WTC11 (cell line): ENCODE measurements around the gene C16orf46. TPM values are rescaled to one million over a fixed set of nuclear protein-coding genes. Genes with fewer than 3 reads are reported as not detected.

Experiments
- ATF1 ChIP-seq: sonication (generic); formaldehyde crosslinking; IDR thresholded peaks from 2 replicates; pipeline ENCODE4 v1.8.1; 2023; ENCODE audit warnings: mild to moderate bottlenecking, moderate library complexity, missing genetic modification reagents
- CBFB ChIP-seq: sonication (generic); formaldehyde crosslinking; IDR thresholded peaks from 2 replicates; pipeline ENCODE4 v1.8.1; 2022; ENCODE audit warnings: mild to moderate bottlenecking, low read depth, missing genetic modification reagents
- CREB1 ChIP-seq: sonication (generic); formaldehyde crosslinking; IDR thresholded peaks from 2 replicates; pipeline ENCODE4 v1.8.0; 2023; ENCODE audit warnings: mild to moderate bottlenecking, missing genetic modification reagents
- CREM ChIP-seq: sonication (generic); formaldehyde crosslinking; IDR thresholded peaks from 2 replicates; pipeline ENCODE4 v1.8.1; 2022; ENCODE audit warnings: mild to moderate bottlenecking, missing genetic modification reagents, moderate library complexity
- EMX1 ChIP-seq: fragments of 250-450 bp; sonication (Bioruptor Pico); IDR thresholded peaks from 2 replicates; pipeline ENCODE4 v1.8.0; 2021; ENCODE audit warnings: mild to moderate bottlenecking
- FOXJ3 ChIP-seq: sonication (generic); formaldehyde crosslinking; IDR thresholded peaks from 2 replicates; pipeline ENCODE4 v1.9.0; 2021; ENCODE audit warnings: missing genetic modification reagents, mild to moderate bottlenecking, borderline replicate concordance
- GTF2I ChIP-seq: fragments of 250-450 bp; sonication (Bioruptor Pico); conservative IDR thresholded peaks from 2 replicates; pipeline ENCODE4 v1.4.0; 2021; ENCODE audit warnings: mild to moderate bottlenecking
- HMGA2 ChIP-seq: fragments of 250-450 bp; sonication (Bioruptor Pico); IDR thresholded peaks from 2 replicates; pipeline ENCODE4 v1.4.0; 2021; ENCODE audit warnings: mild to moderate bottlenecking, moderate library complexity
- NFE2L1 ChIP-seq: sonication (generic); formaldehyde crosslinking; IDR thresholded peaks from 2 replicates; pipeline ENCODE4 v1.8.1; 2023; ENCODE audit warnings: missing genetic modification reagents
- NFYB ChIP-seq: sonication (generic); formaldehyde crosslinking; conservative IDR thresholded peaks from 2 replicates; pipeline ENCODE4 v1.8.0; 2022; ENCODE audit warnings: low read depth, missing genetic modification reagents
- NR3C1 ChIP-seq: sonication (generic); formaldehyde crosslinking; conservative IDR thresholded peaks from 2 replicates; pipeline ENCODE4 v1.8.1; 2023; ENCODE audit warnings: low read depth, mild to moderate bottlenecking, missing genetic modification reagents
- OVOL2 ChIP-seq: fragments of 250-450 bp; sonication (Bioruptor Pico); IDR thresholded peaks from 2 replicates; pipeline ENCODE4 v1.9.0; 2021; ENCODE audit warnings: mild to moderate bottlenecking, borderline replicate concordance
- RELA ChIP-seq: sonication (generic); formaldehyde crosslinking; IDR thresholded peaks from 2 replicates; pipeline ENCODE4 v1.8.1; 2022; ENCODE audit warnings: missing genetic modification reagents, mild to moderate bottlenecking, borderline replicate concordance
- SMAD3 ChIP-seq: sonication (generic); formaldehyde crosslinking; IDR thresholded peaks from 2 replicates; pipeline ENCODE4 v1.8.0; 2022; ENCODE audit warnings: missing genetic modification reagents, mild to moderate bottlenecking, borderline replicate concordance
- TEAD1 ChIP-seq: sonication (generic); formaldehyde crosslinking; IDR thresholded peaks from 2 replicates; pipeline ENCODE4 v1.8.0; 2022; ENCODE audit warnings: mild to moderate bottlenecking, missing genetic modification reagents
- ZNF138 ChIP-seq: sonication (generic); formaldehyde crosslinking; conservative IDR thresholded peaks from 2 replicates; pipeline ENCODE4 v1.8.1; 2022; ENCODE audit warnings: mild to moderate bottlenecking, moderate library complexity, missing genetic modification reagents
- ZNF232 ChIP-seq: sonication (generic); formaldehyde crosslinking; IDR thresholded peaks from 2 replicates; pipeline ENCODE4 v1.8.0; 2022; ENCODE audit warnings: mild to moderate bottlenecking, missing genetic modification reagents
- ZNF317 ChIP-seq: sonication (generic); formaldehyde crosslinking; IDR thresholded peaks from 2 replicates; pipeline ENCODE4 v1.8.1; 2023; ENCODE audit warnings: low read depth, mild to moderate bottlenecking, moderate library complexity, missing genetic modification reagents, borderline replicate concordance
- ZNF423 ChIP-seq: fragments of 250-450 bp; sonication (Bioruptor Pico); IDR thresholded peaks from 2 replicates; pipeline ENCODE4 v2.1.2; 2022; ENCODE audit warnings: mild to moderate bottlenecking, moderate library complexity
- total RNA-seq: library from RNA; stranded (reverse); gene quantifications from 3 replicates; pipeline ENCODE4 v1.2.3, GENCODE V29; 2021
- TF ChIP-seq, protein P1 (sequence below): sonication (generic); formaldehyde crosslinking; conservative IDR thresholded peaks from 2 replicates; pipeline ENCODE4 v1.8.1; 2023; ENCODE audit warnings: mild to moderate bottlenecking, low read depth, missing genetic modification reagents, moderate library complexity
- TF ChIP-seq, protein P2 (sequence below): sonication (generic); formaldehyde crosslinking; IDR thresholded peaks from 2 replicates; pipeline ENCODE4 v1.8.1; 2022; ENCODE audit warnings: missing genetic modification reagents, borderline replicate concordance
- TF ChIP-seq, protein P3 (sequence below): fragments of 250-450 bp; sonication (Bioruptor Pico); IDR thresholded peaks from 2 replicates; pipeline ENCODE4 v1.8.0; 2021; ENCODE audit warnings: mild to moderate bottlenecking
- TF ChIP-seq, protein P4 (sequence below): sonication (generic); formaldehyde crosslinking; IDR thresholded peaks from 2 replicates; pipeline ENCODE4 v1.8.1; 2023; ENCODE audit warnings: mild to moderate bottlenecking, missing genetic modification reagents, moderate library complexity
- TF ChIP-seq, protein P5 (sequence below): fragments of 200-600 bp; IDR thresholded peaks from 2 replicates; pipeline ENCODE4 v1.8.0; 2022; ENCODE audit warnings: antibody characterized with exemption
- TF ChIP-seq, protein P6 (sequence below): sonication (generic); formaldehyde crosslinking; IDR thresholded peaks from 2 replicates; pipeline ENCODE4 v1.8.0; 2023; ENCODE audit warnings: missing genetic modification reagents
- TF ChIP-seq, protein P7 (sequence below): sonication (generic); formaldehyde crosslinking; IDR thresholded peaks from 2 replicates; pipeline ENCODE4 v1.8.0; 2023; ENCODE audit warnings: mild to moderate bottlenecking, missing genetic modification reagents

The C16orf46 gene
- total RNA-seq, 1 experiment from 2014 or later = 1.2 TPM

DNA sequence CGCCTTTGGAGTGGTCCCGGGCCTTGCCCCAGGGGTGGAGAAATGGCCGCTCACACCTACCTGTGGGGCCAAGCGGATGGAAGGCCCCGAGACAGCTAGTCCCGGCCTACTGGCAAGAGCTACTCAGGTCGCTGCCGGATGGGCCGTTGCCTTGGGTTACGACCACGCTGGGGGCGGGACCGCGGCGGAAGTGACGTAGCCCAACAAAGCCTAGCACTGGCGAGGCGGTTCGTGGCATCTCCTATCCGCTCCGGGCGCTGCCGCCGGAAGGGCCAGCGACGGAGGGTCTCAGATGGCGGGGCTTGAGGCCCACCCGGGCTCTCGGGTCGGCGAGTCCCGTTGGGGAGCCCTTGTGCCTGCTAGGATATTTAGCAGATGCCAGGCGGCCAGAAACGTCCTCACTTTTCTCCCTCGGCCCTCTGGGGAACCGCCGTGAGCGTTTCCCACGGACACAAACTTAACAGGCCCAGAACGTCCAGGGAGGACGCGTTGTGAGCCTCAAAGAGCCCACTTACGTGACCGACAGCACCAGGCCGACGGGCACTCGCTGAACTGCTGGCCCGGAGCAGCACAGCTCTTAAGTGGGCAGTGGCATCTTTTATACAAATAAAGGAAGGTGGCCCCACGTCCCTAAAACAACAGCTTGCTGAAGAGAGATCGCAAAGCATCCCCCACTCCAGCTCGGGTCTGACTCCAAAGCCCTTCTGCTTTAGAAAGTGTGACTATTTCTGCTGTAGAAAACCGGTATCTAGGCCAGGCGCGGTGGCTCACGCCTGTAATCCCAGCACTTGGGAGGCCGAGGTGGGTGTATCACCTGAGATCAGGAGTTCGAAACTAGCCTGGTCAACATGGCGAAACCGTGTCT lies at the start of gene C16orf46 (continued):
- TF ChIP-seq, protein P1, sequence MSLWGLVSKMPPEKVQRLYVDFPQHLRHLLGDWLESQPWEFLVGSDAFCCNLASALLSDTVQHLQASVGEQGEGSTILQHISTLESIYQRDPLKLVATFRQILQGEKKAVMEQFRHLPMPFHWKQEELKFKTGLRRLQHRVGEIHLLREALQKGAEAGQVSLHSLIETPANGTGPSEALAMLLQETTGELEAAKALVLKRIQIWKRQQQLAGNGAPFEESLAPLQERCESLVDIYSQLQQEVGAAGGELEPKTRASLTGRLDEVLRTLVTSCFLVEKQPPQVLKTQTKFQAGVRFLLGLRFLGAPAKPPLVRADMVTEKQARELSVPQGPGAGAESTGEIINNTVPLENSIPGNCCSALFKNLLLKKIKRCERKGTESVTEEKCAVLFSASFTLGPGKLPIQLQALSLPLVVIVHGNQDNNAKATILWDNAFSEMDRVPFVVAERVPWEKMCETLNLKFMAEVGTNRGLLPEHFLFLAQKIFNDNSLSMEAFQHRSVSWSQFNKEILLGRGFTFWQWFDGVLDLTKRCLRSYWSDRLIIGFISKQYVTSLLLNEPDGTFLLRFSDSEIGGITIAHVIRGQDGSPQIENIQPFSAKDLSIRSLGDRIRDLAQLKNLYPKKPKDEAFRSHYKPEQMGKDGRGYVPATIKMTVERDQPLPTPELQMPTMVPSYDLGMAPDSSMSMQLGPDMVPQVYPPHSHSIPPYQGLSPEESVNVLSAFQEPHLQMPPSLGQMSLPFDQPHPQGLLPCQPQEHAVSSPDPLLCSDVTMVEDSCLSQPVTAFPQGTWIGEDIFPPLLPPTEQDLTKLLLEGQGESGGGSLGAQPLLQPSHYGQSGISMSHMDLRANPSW (CRISPR knock-in tag) = no peak
- TF ChIP-seq TEAD1 (CRISPR knock-in tag) = no peak
- TF ChIP-seq, protein P2, sequence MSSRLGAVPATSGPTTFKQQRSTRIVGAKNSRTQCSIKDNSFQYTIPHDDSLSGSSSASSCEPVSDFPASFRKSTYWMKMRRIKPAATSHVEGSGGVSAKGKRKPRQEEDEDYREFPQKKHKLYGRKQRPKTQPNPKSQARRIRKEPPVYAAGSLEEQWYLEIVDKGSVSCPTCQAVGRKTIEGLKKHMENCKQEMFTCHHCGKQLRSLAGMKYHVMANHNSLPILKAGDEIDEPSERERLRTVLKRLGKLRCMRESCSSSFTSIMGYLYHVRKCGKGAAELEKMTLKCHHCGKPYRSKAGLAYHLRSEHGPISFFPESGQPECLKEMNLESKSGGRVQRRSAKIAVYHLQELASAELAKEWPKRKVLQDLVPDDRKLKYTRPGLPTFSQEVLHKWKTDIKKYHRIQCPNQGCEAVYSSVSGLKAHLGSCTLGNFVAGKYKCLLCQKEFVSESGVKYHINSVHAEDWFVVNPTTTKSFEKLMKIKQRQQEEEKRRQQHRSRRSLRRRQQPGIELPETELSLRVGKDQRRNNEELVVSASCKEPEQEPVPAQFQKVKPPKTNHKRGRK (CRISPR knock-in tag) = no peak
- no peak; the same call in 1 of the 2 replicates for TF ChIP-seq CREB1 (CRISPR knock-in tag)
- no peak for TF ChIP-seq OVOL2
- no peak for TF ChIP-seq HMGA2 (CRISPR knock-in tag)
- TF ChIP-seq, protein P3, sequence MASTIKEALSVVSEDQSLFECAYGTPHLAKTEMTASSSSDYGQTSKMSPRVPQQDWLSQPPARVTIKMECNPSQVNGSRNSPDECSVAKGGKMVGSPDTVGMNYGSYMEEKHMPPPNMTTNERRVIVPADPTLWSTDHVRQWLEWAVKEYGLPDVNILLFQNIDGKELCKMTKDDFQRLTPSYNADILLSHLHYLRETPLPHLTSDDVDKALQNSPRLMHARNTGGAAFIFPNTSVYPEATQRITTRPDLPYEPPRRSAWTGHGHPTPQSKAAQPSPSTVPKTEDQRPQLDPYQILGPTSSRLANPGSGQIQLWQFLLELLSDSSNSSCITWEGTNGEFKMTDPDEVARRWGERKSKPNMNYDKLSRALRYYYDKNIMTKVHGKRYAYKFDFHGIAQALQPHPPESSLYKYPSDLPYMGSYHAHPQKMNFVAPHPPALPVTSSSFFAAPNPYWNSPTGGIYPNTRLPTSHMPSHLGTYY (CRISPR knock-in tag) = no peak
- no peak for TF ChIP-seq ZNF138 (CRISPR knock-in tag)
- TF ChIP-seq EMX1 (CRISPR knock-in tag) = no peak
- TF ChIP-seq NFYB (CRISPR knock-in tag) = no peak
- no peak for TF ChIP-seq ATF1
- TF ChIP-seq, protein P4, sequence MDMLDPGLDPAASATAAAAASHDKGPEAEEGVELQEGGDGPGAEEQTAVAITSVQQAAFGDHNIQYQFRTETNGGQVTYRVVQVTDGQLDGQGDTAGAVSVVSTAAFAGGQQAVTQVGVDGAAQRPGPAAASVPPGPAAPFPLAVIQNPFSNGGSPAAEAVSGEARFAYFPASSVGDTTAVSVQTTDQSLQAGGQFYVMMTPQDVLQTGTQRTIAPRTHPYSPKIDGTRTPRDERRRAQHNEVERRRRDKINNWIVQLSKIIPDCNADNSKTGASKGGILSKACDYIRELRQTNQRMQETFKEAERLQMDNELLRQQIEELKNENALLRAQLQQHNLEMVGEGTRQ (CRISPR knock-in tag) = no peak
- TF ChIP-seq NR3C1 (CRISPR knock-in tag) = no peak
- no peak for TF ChIP-seq CBFB
- peak; percentile 76; the same call in 1 of the 2 replicates for TF ChIP-seq SMAD3 (CRISPR knock-in tag)
- TF ChIP-seq, protein P5, sequence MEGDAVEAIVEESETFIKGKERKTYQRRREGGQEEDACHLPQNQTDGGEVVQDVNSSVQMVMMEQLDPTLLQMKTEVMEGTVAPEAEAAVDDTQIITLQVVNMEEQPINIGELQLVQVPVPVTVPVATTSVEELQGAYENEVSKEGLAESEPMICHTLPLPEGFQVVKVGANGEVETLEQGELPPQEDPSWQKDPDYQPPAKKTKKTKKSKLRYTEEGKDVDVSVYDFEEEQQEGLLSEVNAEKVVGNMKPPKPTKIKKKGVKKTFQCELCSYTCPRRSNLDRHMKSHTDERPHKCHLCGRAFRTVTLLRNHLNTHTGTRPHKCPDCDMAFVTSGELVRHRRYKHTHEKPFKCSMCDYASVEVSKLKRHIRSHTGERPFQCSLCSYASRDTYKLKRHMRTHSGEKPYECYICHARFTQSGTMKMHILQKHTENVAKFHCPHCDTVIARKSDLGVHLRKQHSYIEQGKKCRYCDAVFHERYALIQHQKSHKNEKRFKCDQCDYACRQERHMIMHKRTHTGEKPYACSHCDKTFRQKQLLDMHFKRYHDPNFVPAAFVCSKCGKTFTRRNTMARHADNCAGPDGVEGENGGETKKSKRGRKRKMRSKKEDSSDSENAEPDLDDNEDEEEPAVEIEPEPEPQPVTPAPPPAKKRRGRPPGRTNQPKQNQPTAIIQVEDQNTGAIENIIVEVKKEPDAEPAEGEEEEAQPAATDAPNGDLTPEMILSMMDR = no peak
- TF ChIP-seq, protein P6, sequence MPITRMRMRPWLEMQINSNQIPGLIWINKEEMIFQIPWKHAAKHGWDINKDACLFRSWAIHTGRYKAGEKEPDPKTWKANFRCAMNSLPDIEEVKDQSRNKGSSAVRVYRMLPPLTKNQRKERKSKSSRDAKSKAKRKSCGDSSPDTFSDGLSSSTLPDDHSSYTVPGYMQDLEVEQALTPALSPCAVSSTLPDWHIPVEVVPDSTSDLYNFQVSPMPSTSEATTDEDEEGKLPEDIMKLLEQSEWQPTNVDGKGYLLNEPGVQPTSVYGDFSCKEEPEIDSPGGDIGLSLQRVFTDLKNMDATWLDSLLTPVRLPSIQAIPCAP (CRISPR knock-in tag) = 0 out of 2 replicates have a peak, but pooled peaks have one; percentile 60
- peak; percentile 95 for TF ChIP-seq CREM (CRISPR knock-in tag)
- TF ChIP-seq NFE2L1 (CRISPR knock-in tag) = peak; percentile 35; the same call in 1 of the 2 replicates
- TF ChIP-seq ZNF232 = no peak
- TF ChIP-seq, protein P7, sequence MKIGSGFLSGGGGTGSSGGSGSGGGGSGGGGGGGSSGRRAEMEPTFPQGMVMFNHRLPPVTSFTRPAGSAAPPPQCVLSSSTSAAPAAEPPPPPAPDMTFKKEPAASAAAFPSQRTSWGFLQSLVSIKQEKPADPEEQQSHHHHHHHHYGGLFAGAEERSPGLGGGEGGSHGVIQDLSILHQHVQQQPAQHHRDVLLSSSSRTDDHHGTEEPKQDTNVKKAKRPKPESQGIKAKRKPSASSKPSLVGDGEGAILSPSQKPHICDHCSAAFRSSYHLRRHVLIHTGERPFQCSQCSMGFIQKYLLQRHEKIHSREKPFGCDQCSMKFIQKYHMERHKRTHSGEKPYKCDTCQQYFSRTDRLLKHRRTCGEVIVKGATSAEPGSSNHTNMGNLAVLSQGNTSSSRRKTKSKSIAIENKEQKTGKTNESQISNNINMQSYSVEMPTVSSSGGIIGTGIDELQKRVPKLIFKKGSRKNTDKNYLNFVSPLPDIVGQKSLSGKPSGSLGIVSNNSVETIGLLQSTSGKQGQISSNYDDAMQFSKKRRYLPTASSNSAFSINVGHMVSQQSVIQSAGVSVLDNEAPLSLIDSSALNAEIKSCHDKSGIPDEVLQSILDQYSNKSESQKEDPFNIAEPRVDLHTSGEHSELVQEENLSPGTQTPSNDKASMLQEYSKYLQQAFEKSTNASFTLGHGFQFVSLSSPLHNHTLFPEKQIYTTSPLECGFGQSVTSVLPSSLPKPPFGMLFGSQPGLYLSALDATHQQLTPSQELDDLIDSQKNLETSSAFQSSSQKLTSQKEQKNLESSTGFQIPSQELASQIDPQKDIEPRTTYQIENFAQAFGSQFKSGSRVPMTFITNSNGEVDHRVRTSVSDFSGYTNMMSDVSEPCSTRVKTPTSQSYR (CRISPR knock-in tag) = no peak
- no peak for TF ChIP-seq FOXJ3 (CRISPR knock-in tag)
- no peak for TF ChIP-seq ZNF423 (CRISPR knock-in tag)
- TF ChIP-seq RELA (CRISPR knock-in tag) = no peak
- TF ChIP-seq GTF2I (CRISPR knock-in tag) = no peak
- no peak for TF ChIP-seq ZNF317 (CRISPR knock-in tag)
